Activated T-helper 9 cell treated with anti-CD3 and anti-CD28 coated beads, Interleukin-2, amount 50 U/mL, for 16 hours (primary cell): ENCODE results near the gene ZNF341.

Source experiments
- DNase-seq: peaks from one replicate; pipeline ENCODE4 v3.0.0-alpha.2; 2020; ENCODE audit warnings: low read depth

Gene ZNF341

DNA sequence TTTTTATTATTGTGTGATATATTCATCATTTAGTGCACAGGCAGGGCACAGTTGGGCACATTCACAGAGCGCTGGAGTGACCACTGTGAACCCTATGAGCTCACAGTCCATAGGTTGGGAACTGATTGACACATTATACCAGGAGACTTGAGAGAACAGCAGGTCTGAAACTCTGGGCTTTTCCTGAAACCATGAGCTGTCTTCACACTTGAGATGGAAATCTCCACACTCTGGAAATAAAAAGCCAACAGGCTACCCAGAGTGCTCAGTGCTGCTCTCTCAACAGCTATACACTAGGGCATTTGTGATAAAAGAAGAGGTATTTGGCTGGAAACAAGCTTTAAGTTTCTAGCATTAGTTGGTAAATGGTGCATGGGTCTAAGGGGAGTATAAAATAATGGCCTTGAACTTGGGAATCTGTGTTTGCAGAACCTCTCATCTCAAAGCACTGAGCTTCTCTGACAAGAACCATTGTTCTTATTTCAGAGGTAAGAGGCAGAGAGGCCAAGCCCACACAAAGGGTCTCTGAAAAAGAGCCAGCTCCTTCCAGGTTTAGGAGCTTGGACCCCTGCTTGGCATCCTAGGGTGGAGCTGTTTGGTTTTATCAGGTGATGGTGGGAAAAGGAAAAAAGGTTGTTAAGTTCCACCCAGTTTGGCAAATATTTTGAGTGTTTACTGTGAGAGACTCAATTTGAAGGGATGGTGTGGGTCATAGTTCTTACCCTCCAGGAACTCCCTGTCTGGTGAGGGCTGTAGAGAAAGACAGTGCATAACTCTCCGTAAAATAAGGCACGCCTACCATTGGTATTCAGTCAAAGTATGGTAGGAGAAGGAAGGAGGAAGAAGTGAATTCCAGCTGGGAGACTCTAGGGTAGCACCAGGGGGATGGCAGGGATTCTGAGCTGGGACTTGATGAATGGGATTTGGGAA, 93.8 kb downstream of the ZNF341 start:
- DNase-seq: no peak

DNA sequence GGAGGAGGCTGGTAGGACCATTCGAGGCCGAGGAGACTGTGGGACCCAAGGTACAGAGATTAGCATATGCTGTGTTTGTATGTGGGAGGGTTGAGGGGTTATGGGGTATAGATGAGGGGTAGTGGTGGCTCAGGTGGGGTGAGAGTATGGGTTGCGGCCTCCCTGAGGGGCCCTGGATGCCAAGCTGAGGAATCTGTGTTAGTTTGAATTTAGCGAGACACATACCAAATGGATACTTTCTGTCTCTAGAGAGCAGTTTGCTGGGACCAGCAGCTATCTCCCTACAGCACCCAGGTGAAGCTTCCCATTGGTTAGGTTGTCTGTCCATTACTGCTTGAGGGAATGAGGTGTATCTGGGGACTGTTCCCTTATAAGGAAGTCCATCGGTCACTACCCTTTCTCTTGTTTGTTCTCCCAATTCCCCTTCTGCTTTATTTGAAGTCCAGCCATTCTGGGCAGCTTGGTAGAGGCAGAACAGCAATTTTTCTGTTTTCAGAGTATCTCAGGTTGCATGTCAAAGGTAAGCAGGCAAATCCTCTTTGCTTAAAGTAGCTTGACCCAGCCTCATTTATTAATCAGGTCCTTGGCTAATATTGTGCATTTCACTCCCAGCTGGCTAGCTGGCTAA, 94.6 kb downstream of the ZNF341 start:
- DNase-seq: no peak

DNA sequence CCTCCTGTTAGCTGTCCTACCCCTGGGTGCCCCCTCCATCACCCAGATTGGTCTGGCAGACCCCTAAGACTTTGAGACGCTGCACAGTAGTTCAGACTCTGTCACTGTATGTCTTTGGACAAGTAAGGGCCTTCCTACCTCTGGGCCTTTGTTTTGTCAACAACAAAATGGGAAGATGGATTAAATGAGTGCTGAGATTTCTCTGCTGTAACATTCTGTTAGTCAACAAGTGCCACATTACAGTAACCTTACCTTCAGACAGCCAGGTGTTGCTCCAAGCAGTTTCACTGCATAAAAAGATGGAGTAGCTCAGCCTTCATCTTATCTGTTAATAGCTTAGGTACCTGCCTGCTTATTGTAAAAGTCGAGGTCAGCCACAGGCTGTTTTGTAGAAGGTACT, 95.3 kb downstream of the ZNF341 start:
- DNase-seq: no peak

DNA sequence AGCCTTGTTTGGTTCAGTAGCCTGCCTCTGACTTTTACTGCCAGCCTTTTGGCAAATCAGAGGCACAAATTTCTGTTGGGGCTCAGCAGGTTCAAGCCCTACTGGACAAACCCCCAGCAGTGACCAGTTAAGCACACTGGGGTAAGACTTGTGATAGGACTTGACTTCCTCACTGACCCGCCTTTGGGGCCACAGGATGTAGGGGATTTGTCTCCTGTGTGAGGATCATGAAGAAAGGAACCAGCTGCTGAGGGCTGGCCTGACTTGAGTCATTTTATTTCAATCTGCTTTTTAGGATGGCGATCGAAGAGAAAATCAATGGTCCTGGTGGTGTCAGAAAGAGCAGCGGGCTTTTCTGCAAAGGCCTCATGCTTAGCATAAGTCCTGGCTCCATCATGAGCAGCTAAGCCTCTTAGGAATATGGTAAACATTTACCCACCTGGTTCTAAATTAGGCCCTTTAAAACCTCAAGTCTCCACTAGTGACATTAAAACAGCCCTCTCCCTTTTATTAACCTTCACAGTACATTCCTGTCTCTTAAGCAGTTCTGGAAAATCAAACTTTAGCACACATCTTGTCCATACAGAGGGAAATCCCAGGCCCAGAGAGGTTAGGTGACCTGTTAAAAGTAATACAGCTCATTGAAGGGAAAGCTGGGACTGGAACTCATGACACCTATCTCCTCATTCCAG, 96.0 kb downstream of the ZNF341 start:
- no peak for DNase-seq

DNA sequence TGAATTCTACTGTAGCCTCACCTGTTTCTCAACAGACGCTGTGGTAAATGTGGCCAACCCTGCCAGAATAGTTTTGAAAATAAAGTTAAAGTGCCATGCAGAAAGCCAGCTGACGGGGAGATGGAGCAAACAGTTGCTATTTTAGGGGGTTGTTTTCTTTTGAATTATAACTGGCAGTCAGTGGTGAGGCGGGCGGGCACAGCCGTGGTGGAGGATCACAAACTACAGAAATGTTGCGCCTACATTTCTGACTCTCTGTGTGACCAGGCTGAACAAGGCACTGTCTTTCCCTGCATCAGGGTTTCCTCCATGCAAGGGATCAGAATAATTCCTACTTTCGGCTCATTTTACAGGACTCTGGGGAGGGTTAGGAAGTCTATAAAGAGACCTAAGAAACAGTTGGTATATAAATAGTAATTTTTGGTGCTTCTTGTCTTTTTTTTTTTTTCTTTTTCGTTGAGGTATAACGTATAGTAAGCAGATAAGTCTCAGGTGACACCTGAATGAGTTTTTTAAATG, 96.6 kb downstream of the ZNF341 start:
- no peak for DNase-seq

DNA sequence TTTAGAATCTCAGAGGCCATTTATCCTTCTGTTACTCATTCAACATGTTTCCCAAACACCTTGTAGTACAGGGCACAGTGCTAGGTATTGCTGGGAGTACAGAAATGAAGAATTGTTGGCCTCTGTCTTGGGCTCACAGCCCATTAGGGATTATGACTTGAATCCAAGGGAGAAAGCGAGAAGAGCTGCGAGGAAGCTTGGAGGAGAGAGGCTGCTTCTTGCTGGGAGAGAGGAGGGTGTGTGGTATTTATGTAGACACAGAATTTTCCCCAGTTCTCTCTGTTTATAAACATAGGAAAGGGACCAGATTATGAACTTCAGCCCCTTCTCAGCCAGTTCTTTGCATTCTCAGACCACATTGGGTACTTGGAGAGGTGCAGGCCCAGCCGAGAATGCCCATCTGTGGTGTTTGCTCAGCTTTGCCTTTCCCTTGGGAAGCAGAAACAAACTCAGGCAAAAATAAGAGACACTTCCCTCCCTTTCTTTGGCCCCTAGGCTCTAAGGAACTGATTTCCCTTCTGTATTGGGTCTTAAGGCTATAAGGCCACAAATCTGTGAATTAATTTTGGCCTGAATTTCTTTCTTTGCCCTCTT, 97.3 kb downstream of the ZNF341 start:
- no peak for DNase-seq

DNA sequence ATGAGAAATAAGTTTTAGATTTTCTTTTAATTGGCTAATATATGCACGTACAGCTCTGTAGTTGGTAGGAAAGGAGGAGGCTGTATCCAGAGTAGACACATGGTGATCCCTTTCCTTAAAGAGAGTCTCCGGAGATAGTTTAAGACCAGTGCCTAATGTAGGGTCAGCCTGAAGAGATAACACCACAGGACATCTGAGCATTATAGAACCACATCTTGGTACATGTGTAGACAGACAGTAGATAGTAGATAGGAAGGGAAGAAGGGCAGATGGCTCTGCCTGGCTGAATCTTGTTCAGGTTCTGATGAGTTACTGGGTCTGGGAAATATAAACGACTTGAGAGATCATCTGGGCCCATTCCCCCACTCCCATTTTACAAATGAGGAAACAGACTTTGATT, 97.8 kb downstream of the ZNF341 start:
- DNase-seq: no peak

DNA sequence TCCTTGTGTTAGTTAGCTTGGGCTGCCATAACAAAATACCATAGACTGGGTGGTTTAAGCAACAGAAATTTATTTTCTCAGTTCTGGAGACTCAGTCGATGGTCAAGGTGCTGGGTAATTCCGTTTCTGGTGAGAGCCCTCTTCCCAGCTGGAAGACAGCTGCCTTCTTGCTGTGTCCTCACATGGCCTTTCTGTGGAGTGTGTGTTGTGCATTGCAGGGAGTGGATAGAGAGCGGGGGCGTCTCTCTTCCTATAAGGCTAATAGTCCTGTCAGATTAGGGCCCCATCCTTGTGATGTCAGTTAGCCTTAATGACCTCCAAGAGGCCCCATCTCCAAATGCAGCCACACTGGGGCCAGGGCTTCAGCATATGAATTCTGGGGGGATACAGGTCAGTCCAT, 98.6 kb downstream of the ZNF341 start:
- DNase-seq: no peak

DNA sequence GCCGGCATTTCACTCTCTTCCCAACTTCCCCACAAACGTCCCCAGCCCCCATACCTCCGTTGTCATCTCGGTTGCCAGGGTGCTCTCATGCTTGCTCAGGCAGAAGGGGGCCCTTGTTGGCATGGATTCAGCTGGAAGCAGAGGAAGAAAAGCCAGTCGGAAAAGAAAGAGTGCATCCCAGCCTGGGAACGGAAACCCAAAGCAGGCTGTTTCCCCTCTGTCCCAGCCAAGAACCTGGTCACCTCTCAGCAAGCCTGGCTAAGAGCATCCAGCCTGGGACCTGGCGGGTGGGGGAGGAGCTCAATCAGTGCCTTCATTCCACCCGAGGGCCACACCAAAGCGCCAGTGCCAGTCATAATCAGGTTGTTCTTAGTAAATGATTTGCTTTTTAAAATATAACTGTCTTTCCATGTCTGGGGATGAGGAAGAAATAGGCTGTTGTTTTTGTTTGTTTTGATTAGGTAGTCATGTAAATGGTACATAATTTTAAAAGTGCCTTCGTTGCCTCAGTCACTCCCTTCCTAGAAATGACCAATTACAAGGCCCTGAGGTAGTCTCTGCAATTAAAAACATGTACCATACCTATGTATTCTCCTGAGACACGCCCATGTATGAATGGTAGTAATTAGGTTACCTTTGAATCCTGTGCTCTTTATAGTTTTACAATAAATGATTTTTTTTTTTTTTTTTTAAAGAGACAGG, 100.5 kb downstream of the ZNF341 start:
- DNase-seq: no peak

DNA sequence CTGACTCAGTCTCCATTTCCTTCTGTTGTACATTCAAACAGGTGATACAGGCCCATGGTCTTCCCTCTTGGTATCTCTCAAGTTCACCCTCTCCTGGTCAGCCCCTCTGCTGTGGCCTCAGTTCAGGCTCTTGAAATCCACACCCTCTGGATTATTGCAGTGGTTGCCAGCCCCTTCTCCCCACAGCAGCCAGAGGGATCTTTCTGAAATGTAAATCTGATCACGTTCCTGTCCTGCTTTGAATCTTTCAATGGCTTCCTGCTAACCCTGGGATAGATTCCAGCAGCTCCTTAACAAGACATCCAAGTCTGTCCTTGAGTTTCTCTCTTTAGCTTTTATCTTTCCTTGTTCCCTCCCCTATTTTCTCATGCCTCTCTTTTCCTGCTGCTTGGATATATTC, 101.5 kb downstream of the ZNF341 start:
- no peak for DNase-seq

DNA sequence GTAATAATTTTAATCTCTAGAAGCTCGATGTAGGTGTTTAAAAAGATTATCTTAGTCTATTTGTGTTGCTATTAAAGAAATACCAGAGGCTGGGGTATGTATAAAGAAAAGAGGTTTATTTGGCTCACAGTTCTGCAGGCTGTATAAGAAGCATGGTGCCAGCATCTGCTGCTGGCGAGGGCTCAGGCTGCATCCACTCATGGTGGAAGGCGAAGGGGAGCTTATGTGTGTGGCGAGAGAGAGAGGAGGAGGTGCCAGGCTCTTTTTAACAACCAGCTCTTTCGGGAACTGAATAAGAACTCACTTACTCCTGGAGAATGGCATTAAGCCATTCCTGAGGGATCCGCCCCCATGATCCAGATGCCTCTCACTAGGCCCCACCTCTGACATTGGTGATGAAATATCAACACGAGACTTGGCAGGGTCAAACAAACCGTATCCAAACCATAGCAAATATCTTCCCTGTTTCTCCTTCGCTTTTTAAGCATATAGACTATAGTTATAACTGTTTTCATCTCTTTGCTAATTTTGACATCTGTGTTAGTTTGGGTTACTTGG, 103.9 kb downstream of the ZNF341 start:
- DNase-seq: no peak

DNA sequence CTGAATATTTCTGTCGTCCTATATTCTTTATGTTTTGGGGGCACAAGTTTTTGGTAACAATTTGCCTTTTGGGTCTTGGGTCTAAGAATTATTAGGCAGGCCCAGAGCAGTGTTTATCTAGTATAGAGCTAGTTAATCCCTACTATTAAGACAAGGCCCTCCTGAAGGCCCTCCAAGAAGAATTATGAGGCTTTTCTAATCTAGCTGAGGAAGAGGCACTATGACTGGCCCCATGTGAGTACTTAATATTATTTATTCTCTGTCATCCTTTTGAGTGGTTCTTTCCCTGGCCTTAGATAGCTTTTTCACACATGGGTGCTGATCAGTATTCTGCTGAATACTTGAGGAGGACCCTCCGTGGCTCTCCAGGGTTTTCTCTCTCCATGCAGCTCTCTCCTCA, 104.5 kb downstream of the ZNF341 start:
- DNase-seq: no peak

DNA sequence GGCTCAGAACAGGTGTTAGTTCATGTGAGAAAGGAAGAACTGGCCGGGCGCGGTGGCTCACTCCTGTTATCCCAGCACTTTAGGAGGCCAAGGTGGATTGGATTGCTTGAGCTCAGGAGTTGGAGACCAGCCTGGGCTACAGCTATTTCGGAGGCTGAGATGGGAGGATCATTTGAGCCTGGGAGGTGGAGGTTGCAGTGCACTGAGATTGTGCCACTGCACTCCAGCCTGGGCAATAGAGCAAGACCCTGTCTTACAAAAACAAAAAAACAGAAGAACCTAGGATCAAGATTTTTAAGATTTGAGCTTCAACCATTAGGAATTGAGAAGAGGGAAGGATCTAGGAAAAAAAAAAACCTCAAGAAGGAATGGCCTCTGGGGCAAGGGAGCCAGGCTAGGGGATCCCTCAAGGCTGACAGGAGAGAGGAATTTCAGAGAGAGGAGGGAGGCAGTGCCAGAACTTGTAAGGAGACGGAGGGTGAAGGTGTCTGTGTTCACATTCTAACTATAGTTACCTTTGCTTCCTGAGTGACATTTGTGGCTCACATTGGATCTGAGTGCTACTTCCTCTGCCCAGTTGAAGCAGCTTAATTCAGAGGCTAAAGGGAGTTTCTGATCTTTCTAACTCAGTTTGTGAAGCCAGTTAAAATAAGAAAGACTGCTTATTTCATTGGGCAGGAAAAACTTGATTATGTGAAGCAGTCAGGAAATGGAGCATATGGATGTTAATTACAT, 105.5 kb downstream of the ZNF341 start:
- DNase-seq: no peak

DNA sequence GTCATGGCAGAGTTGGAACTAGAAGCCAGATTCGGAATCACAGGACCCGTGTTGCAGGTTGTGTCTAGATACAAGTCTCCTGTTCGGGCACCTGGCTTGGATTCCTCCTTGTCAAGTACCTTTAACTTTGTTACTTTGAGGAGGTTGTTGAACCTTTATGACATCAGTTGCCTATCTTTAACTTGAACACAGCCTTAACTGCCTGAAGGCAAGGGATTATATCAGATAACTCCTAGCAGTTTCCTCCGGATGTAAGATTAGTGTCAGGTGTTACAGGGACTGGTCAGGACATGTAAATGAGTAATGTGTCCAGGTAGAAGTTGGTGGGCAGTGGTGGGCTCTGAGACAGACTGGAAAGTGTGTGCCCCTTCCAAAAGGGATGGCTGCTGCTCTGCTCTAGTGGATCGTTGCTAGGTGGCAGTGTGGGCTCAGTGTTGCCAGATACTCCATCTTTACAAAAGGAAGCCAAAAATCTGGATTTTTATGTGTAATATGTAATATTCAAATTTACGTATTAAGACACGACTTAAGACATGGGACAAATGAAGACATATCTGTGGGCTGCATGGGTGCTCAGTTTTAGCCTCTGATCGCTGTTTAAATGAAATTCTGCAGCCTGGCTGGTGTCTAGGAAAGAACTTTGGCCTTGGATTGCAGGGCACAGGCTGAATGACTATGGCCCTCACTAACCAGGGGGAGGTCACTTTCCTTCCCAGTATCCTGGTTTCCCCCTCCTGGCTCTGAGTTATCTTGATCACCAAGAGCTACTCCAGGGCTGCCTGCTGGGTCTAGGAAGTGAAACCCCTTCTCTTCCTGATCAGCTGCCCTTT, 106.5 kb downstream of the ZNF341 start:
- no peak for DNase-seq

DNA sequence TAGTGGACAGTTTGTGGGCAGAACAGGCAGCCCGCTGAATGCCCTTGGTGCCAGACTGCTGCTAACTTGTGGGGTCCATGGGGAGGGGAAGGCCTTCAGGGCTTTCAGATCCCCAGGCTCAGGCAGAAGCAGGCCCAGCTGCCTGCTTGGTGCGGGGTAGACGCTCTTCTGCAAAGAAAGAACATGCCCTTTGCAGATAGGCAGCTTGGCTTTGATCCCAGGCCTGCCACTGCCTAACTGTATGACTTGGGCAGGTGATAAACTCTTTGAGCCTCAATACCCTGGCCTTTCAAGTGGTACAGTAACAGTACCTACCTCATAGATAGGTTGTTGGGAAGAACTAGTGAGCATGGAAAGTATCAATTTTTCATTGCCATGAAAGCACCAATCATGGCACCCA, 107.8 kb downstream of the ZNF341 start:
- no peak for DNase-seq

DNA sequence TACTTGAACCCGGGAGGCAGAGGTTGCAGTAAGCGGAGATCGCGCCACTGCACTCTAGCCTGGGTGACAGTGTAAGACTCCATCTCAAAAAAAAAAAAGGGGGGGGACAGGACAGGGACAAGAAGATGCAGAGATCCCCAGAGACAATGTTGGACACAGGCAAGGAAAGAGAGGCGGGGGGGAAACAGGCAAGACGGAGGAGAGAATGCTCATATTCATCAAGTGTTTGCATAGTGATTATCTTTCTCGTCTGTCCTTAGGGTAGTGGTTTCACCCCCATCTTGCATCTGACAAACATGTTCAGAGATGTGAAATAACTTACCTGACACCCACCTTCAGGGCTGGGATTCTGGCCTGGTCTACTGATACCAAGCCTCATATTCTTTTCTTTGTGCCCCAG, 108.4 kb downstream of the ZNF341 start:
- no peak for DNase-seq

DNA sequence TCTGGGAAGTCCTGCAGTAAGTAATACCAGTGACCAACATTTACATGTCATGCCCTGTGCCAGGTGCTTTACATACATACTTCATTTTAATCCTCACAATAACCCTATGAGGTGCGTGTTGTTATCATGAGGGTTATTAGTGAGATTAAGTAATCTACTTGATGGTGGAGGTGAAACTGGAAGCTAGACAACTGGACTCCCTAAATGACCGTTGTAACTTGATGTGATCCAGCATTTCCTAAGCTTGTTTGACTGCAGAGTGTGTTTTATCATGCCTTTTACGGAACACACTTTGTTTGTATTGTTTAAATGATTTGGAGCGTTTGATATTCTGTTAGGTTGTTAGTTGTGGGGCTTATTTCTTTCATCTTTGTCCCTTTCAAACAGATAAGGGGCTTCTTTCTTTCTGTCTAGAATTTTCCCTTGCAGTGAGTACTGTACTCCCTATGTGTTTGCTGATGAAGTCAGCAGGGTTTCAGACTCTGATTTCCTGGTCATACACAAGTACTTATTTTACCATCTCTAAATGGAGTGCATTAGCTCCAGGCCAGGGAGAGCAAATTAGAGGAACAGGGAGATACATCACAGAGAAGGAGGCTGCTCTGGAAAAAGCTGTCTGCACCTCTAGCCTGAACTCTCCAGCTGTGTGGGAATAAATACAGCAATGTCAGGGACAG, 109.1 kb downstream of the ZNF341 start:
- DNase-seq: no peak

DNA sequence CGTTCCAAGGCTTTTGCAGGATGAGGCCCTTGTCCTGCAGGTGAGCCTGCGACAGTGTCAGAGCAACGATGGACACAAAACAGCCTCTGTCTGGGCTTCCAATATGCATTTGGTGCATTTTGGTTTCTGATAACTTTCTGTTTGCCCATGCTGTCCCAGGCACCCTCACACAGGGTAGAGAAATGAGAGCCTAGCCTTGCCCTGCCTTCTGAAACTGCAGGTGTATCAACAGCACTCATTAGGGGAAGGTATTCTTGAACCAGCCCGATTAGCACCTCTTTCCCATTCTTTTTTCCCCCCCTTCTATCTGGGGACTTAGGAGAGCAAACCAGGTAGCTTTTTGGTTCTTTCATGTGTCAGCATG, 109.6 kb downstream of the ZNF341 start:
- no peak for DNase-seq
